ENCODE data around the gene SPECC1L. TPM values are rescaled to one million over a fixed set of nuclear protein-coding genes. Genes with fewer than 3 reads are reported as not detected.

The SPECC1L gene
- total RNA-seq, 4 donors from 2014 or later, result 50.4 to 125 (median 68.0) TPM

GRCh38 chr22:24363243-24363642, 92.6 kb downstream of the SPECC1L start:
- DNase-seq, result no peak
- no peaks in the 10 kb centered on the region for H3K9me3 ChIP-seq
- peaks cover 0 to 25% (median 4%) of the 10 kb centered on the region in 4 donors for H3K36me3 ChIP-seq
- no peak for TF ChIP-seq POLR2A (IDR thresholded peaks at IDR 0.05)
- TF ChIP-seq CTCF (IDR thresholded peaks at IDR 0.05), result no peak
- no peak for TF ChIP-seq POLR2AphosphoS5 (IDR thresholded peaks at IDR 0.05)
- no peak for TF ChIP-seq EP300 (IDR thresholded peaks at IDR 0.05; ENCODE audit: low read depth)
- no peak overlapping the region for H3K27ac ChIP-seq
- in situ Hi-C loops (cut with MboI; ENCODE audit: low pct_ligation_motif_present in 1 of 4, low pct_unique_long_range_greater_than_20kb in 1 of 4, low sequenced_read_pairs in 3 of 4), result no loop called here
- H3K4me1 ChIP-seq, result peaks cover 0 to 32% (median 5%) of the 10 kb centered on the region in 4 donors
- WGBS, 2 donors (ENCODE audit: low coverage in 1 of 2), result 98 to 100% methylated on average over 2 to 3 of the region's 3 CpGs
- intact Hi-C loops (cut with DNase I; ENCODE audit: low total_unique reads), result no loop called here
- no peaks in the 10 kb centered on the region for H3K27me3 ChIP-seq
- no peak overlapping the region for H3K4me3 ChIP-seq

GRCh38 chr22:24366701-24367100, 96.1 kb downstream of the SPECC1L start:
- Histone ChIP-seq H3K27ac (no peak overlapping the region), H3K4me1 (peaks cover 0 to 7% (median 2%) of the 10 kb centered on the region in 4 donors), H3K36me3 (peaks cover 0 to 54% (median 18%) of the 10 kb centered on the region in 4 donors), H3K4me3 (no peak overlapping the region), H3K27me3 (no peaks in the 10 kb centered on the region), H3K9me3 (no peaks in the 10 kb centered on the region)
- no peak for DNase-seq
- intact Hi-C loops (cut with DNase I; ENCODE audit: low total_unique reads) (no loop called here), in situ Hi-C loops (cut with MboI; ENCODE audit: low pct_ligation_motif_present in 1 of 4, low pct_unique_long_range_greater_than_20kb in 1 of 4, low sequenced_read_pairs in 3 of 4) (no loop called here)
- WGBS, 2 donors (ENCODE audit: low coverage in 1 of 2), result 74 to 79% methylated on average over 6 to 8 of the region's 8 CpGs
- TF ChIP-seq EP300 (IDR thresholded peaks at IDR 0.05; ENCODE audit: low read depth), result no peak
- TF ChIP-seq CTCF (IDR thresholded peaks at IDR 0.05), result no peak
- no peak for TF ChIP-seq POLR2AphosphoS5 (IDR thresholded peaks at IDR 0.05)
- no peak for TF ChIP-seq POLR2A (IDR thresholded peaks at IDR 0.05)

- H3K27me3 ChIP-seq, result no peaks in the 10 kb centered on the region
- no peaks in the 10 kb centered on the region for H3K4me1 ChIP-seq
- WGBS, 2 donors (ENCODE audit: low coverage in 1 of 2), result 71% methylated on average over 3 of the region's 3 CpGs; no CpG with 5 or more reads in 1 of the 2 donors
- in situ Hi-C loops (cut with MboI; ENCODE audit: low pct_ligation_motif_present in 1 of 4, low pct_unique_long_range_greater_than_20kb in 1 of 4, low sequenced_read_pairs in 3 of 4) (no loop called here), intact Hi-C loops (cut with DNase I; ENCODE audit: low total_unique reads) (no loop called here)
- TF ChIP-seq EP300 (IDR thresholded peaks at IDR 0.05; ENCODE audit: low read depth), result no peak
- no peak for TF ChIP-seq POLR2A (IDR thresholded peaks at IDR 0.05)
- no peak for TF ChIP-seq POLR2AphosphoS5 (IDR thresholded peaks at IDR 0.05)
- TF ChIP-seq CTCF (IDR thresholded peaks at IDR 0.05), result no peak
- no peak for DNase-seq
- peaks cover 0 to 59% (median 21%) of the 10 kb centered on the region in 4 donors for H3K36me3 ChIP-seq
- no peak overlapping the region for H3K27ac ChIP-seq
- no peak overlapping the region for H3K4me3 ChIP-seq
- H3K9me3 ChIP-seq, result no peaks in the 10 kb centered on the region
Measured at GRCh38 chr22:24367841-24368240, 97.2 kb downstream of the SPECC1L start.

GRCh38 chr22:24370401-24370800, 99.8 kb downstream of the SPECC1L start:
- Histone ChIP-seq H3K9me3 (no peaks in the 10 kb centered on the region), H3K4me3 (no peak overlapping the region), H3K36me3 (peaks cover 0 to 60% (median 21%) of the 10 kb centered on the region in 4 donors), H3K4me1 (no peaks in the 10 kb centered on the region), H3K27ac (no peak overlapping the region), H3K27me3 (no peaks in the 10 kb centered on the region)
- no peak for TF ChIP-seq POLR2A (IDR thresholded peaks at IDR 0.05)
- TF ChIP-seq POLR2AphosphoS5 (IDR thresholded peaks at IDR 0.05), result no peak
- TF ChIP-seq CTCF (IDR thresholded peaks at IDR 0.05), result no peak
- TF ChIP-seq EP300 (IDR thresholded peaks at IDR 0.05; ENCODE audit: low read depth), result no peak
- no peak for DNase-seq
- in situ Hi-C loops (cut with MboI; ENCODE audit: low pct_ligation_motif_present in 1 of 4, low pct_unique_long_range_greater_than_20kb in 1 of 4, low sequenced_read_pairs in 3 of 4), result no loop called here
- intact Hi-C loops (cut with DNase I; ENCODE audit: low total_unique reads), result no loop called here
- WGBS, 2 donors (ENCODE audit: low coverage in 1 of 2), result 42 to 67% methylated on average over 2 of the region's 2 CpGs
